Peyer's patch (tissue), 4 donors: ENCODE measurements around the gene DKKL1.

ENCODE experiments used
- CTCF ChIP-seq, 6 experiments: fragments of 450-650 bp in 4 of 6; fragments of 200-600 bp in 2 of 6; sonication (generic) in 1 of 6; IDR thresholded peaks; one replicate each; pipeline ENCODE4 v1.5.1; 2017 to 2019; ENCODE audit warnings: antibody characterized with exemption in 6 of 6, mild to moderate bottlenecking in 3 of 6, moderate library complexity in 1 of 6
- POLR2A ChIP-seq, 2 donors: fragments of 450-650 bp; IDR thresholded peaks; one replicate each; pipeline ENCODE4 v1.5.1; 2017; ENCODE audit warnings: antibody characterized with exemption in 2 of 2, mild to moderate bottlenecking in 2 of 2, moderate library complexity in 2 of 2

GRCh38 chr19:49403404-49404187 is 39.9 kb downstream of the DKKL1 start:
- TF ChIP-seq CTCF (IDR thresholded peaks at IDR 0.05) (no peak), POLR2A (IDR thresholded peaks at IDR 0.05) (no peak)
